ENCODE measurements around the gene UBE2G1. TPM values are rescaled to one million over a fixed set of nuclear protein-coding genes. Genes with fewer than 3 reads are reported as not detected.

The UBE2G1 gene
- total and polyA plus RNA-seq, 2 of the 13 experiments (the other 11 are each of a cell fraction or from before 2014, with no cell fraction given): 27.9 to 42.6 TPM

DNA sequence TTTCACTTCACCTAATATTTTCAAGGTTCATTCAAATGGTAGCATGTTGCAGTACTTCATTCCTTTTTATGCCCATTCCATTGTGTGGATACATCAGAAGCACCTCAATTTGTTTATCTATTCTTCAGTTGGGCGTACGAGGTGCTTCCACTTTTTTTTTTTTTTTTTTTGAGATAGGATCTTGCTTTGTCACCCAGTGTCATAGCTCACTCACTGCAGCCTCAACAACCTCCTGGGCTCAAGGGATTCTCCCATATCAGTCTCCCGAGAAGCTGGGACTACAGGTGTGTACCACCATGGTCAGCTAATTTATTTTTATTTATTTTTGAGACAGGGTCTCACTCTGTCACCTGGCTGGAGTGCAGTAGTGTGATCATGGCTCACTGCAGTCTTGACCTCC, 44.7 kb upstream of the UBE2G1 start:
- in situ Hi-C loops (cut with HindIII; ENCODE audit: extremely low pct_ligation_motif_present, low pct_unique_long_range_greater_than_20kb) (loop anchor here (10.0 kb wide), 1 partner anchor 206 kb away; no protein-coding TSS in a partner anchor), intact Hi-C loops (cut with micrococcal nuclease; ENCODE audit: unreplicated experiment) (no loop called here)
- no peaks in the 10 kb centered on the region for H4K20me1 ChIP-seq (ENCODE audit: insufficient read depth, low read length)
- no peak overlapping the region for H2AFZ ChIP-seq (ENCODE audit: low read length)
- TF ChIP-seq FOXP1 (IDR thresholded peaks at IDR 0.05) (no peak), FOXP1 (CRISPR knock-in tag; IDR thresholded peaks at IDR 0.05) (no peak), ZNF567 (CRISPR knock-in tag; IDR thresholded peaks at IDR 0.05; ENCODE audit: borderline replicate concordance) (no peak), SOX5 (CRISPR knock-in tag; IDR thresholded peaks at IDR 0.05; ENCODE audit: borderline replicate concordance) (no peak), IRX3 (CRISPR knock-in tag; IDR thresholded peaks at IDR 0.05; ENCODE audit: borderline replicate concordance, low read depth) (no peak), ZNF615 (CRISPR knock-in tag; IDR thresholded peaks at IDR 0.05; ENCODE audit: borderline replicate concordance) (no peak), RFX3 (CRISPR knock-in tag; IDR thresholded peaks at IDR 0.05) (no peak), ZNF7 (CRISPR knock-in tag; IDR thresholded peaks at IDR 0.05) (no peak), ZNF296 (CRISPR knock-in tag; conservative IDR thresholded peaks at IDR 0.05) (no peak), DPF2 (CRISPR knock-in tag; IDR thresholded peaks at IDR 0.05; ENCODE audit: borderline replicate concordance, low read depth) (no peak), IRF2 (CRISPR knock-in tag; IDR thresholded peaks at IDR 0.05) (no peak)
- TF ChIP-seq, protein P1, sequence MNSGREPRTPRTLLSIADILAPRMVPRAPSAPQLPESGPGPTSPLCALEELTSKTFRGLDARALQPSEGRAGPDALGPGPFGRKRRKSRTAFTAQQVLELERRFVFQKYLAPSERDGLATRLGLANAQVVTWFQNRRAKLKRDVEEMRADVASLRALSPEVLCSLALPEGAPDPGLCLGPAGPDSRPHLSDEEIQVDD (CRISPR knock-in tag; IDR thresholded peaks at IDR 0.05; ENCODE audit: borderline replicate concordance): no peak
- TF ChIP-seq, protein P2, sequence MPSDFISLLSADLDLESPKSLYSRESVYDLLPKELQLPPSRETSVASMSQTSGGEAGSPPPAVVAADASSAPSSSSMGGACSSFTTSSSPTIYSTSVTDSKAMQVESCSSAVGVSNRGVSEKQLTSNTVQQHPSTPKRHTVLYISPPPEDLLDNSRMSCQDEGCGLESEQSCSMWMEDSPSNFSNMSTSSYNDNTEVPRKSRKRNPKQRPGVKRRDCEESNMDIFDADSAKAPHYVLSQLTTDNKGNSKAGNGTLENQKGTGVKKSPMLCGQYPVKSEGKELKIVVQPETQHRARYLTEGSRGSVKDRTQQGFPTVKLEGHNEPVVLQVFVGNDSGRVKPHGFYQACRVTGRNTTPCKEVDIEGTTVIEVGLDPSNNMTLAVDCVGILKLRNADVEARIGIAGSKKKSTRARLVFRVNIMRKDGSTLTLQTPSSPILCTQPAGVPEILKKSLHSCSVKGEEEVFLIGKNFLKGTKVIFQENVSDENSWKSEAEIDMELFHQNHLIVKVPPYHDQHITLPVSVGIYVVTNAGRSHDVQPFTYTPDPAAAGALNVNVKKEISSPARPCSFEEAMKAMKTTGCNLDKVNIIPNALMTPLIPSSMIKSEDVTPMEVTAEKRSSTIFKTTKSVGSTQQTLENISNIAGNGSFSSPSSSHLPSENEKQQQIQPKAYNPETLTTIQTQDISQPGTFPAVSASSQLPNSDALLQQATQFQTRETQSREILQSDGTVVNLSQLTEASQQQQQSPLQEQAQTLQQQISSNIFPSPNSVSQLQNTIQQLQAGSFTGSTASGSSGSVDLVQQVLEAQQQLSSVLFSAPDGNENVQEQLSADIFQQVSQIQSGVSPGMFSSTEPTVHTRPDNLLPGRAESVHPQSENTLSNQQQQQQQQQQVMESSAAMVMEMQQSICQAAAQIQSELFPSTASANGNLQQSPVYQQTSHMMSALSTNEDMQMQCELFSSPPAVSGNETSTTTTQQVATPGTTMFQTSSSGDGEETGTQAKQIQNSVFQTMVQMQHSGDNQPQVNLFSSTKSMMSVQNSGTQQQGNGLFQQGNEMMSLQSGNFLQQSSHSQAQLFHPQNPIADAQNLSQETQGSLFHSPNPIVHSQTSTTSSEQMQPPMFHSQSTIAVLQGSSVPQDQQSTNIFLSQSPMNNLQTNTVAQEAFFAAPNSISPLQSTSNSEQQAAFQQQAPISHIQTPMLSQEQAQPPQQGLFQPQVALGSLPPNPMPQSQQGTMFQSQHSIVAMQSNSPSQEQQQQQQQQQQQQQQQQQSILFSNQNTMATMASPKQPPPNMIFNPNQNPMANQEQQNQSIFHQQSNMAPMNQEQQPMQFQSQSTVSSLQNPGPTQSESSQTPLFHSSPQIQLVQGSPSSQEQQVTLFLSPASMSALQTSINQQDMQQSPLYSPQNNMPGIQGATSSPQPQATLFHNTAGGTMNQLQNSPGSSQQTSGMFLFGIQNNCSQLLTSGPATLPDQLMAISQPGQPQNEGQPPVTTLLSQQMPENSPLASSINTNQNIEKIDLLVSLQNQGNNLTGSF (CRISPR knock-in tag; IDR thresholded peaks at IDR 0.05): no peak
- TF ChIP-seq, protein P3, sequence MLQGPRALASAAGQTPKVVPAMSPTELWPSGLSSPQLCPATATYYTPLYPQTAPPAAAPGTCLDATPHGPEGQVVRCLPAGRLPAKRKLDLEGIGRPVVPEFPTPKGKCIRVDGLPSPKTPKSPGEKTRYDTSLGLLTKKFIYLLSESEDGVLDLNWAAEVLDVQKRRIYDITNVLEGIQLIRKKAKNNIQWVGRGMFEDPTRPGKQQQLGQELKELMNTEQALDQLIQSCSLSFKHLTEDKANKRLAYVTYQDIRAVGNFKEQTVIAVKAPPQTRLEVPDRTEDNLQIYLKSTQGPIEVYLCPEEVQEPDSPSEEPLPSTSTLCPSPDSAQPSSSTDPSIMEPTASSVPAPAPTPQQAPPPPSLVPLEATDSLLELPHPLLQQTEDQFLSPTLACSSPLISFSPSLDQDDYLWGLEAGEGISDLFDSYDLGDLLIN (CRISPR knock-in tag; IDR thresholded peaks at IDR 0.05; ENCODE audit: borderline replicate concordance): no peak
- TF ChIP-seq, protein P4, sequence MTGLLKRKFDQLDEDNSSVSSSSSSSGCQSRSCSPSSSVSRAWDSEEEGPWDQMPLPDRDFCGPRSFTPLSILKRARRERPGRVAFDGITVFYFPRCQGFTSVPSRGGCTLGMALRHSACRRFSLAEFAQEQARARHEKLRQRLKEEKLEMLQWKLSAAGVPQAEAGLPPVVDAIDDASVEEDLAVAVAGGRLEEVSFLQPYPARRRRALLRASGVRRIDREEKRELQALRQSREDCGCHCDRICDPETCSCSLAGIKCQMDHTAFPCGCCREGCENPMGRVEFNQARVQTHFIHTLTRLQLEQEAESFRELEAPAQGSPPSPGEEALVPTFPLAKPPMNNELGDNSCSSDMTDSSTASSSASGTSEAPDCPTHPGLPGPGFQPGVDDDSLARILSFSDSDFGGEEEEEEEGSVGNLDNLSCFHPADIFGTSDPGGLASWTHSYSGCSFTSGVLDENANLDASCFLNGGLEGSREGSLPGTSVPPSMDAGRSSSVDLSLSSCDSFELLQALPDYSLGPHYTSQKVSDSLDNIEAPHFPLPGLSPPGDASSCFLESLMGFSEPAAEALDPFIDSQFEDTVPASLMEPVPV (CRISPR knock-in tag; IDR thresholded peaks at IDR 0.05): no peak
- TF ChIP-seq, protein P5, sequence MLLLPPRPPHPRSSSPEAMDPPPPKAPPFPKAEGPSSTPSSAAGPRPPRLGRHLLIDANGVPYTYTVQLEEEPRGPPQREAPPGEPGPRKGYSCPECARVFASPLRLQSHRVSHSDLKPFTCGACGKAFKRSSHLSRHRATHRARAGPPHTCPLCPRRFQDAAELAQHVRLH (CRISPR knock-in tag; IDR thresholded peaks at IDR 0.05; ENCODE audit: borderline replicate concordance, low read depth): no peak
- no TSS peak for BruUV-seq (replicated peaks)
- ChIA-PET CTCF (ENCODE audit: low intra/inter-chr PET ratio, low total read pairs) (interaction anchor here (2.9 kb wide), 1 partner anchor 196 kb away, joined by 19 read pairs; no protein-coding TSS in a partner anchor), POLR2A (no interaction called here)
- H3K36me3 ChIP-seq (replicated peaks in 1 of 2; ENCODE audit: control insufficient read depth in 1 of 2, insufficient read depth in 2 of 2, low read length in 2 of 2): no peaks in the 10 kb centered on the region
- no peak overlapping the region for H3K4me3 ChIP-seq (replicated peaks in 1 of 3; ENCODE audit: insufficient read depth in 1 of 3, low read depth in 2 of 3, low read length in 3 of 3)
- no peak overlapping the region for H3K4me2 ChIP-seq (ENCODE audit: low read depth, low read length)
- no peaks in the 10 kb centered on the region for H3K79me2 ChIP-seq (ENCODE audit: insufficient read depth, low read length)
- H3K27ac ChIP-seq (ENCODE audit: extremely low read length, insufficient read depth, low read length): no peak overlapping the region
- no peaks in the 10 kb centered on the region for H3K9me3 ChIP-seq (ENCODE audit: low read length)
- peaks cover 12% of the 10 kb centered on the region for H3K4me1 ChIP-seq (ENCODE audit: insufficient read depth, low read length)
- no peak overlapping the region for H3K9ac ChIP-seq (ENCODE audit: insufficient read depth, low read depth, low read length)
- H3K27me3 ChIP-seq (ENCODE audit: control insufficient read depth in 1 of 2, insufficient read depth in 2 of 2, low read length in 2 of 2): peaks cover 0 to 1% of the 10 kb centered on the region in 2 experiments; a peak in 1 of 5 replicates
- ATAC-seq (no peak), DNase-seq (ENCODE audit: low spot score) (no peak), FAIRE-seq (no peak)
- WGBS (ENCODE audit: low lambda C conversion rate): 7% methylated on average over 3 of the region's 3 CpGs

Measured in HepG2 (cell line).